GM12878 (cell line): Measurements from ENCODE around the gene RAC2. TPM values are rescaled to one million over a fixed set of nuclear protein-coding genes. Genes with fewer than 3 reads are reported as not detected.

Source experiments
- ETV6 ChIP-seq, 2 experiments: fragments of 450-650 bp in 1 of 2; IDR thresholded peaks in 1 of 2; conservative IDR thresholded peaks in 1 of 2; 2 replicates each; pipeline ENCODE4 v1.6.1; 2014; ENCODE audit warnings: antibody characterized with exemption in 1 of 2, borderline replicate concordance in 1 of 2, low read depth in 1 of 2, mild to moderate bottlenecking in 1 of 2, moderate library complexity in 1 of 2
- polyA plus RNA-seq, 11 experiments: library from polyadenylated mRNA; depleted of rRNA in 4 of 11; unstranded in 6 of 11; stranded (reverse) in 5 of 11; fragments of >200 nt; fragmentation: Nextera tagmentation in 4 of 11; fragmentation: Illumina TruSeq in 1 of 11; extraction: Ambion mirVana in 4 of 11; extraction: Trizol in 1 of 11; gene quantifications; 1 replicate in 1 of 11; 2 replicates in 10 of 11; pipeline versions ENCODE4 v1.2.1 to v1.2.3, GENCODE V29; 2011 to 2016; ENCODE audit warnings: inconsistent platforms in 2 of 11, missing spikeins in 2 of 11, low read depth in 1 of 11
- small RNA-seq: library from RNA; depleted of rRNA; stranded (forward); fragments of <200 nt; gene quantifications from one replicate; pipeline ENCODE3, GENCODE V24; 2014
- total RNA-seq, 4 experiments: library from RNA; depleted of rRNA in 3 of 4; stranded (reverse); fragments of >200 nt in 3 of 4; fragmentation: Illumina TruSeq in 1 of 4; extraction: Trizol in 1 of 4; gene quantifications; 2 replicates each; pipeline versions ENCODE4 v1.2.1 to v1.2.3, GENCODE V29; 2013 to 2021

Gene RAC2
- total and polyA plus RNA-seq, 10 of the 15 experiments (the other 5 are each of a cell fraction or from before 2014, with no cell fraction given), result 102 to 386 (median 304) TPM

DNA sequence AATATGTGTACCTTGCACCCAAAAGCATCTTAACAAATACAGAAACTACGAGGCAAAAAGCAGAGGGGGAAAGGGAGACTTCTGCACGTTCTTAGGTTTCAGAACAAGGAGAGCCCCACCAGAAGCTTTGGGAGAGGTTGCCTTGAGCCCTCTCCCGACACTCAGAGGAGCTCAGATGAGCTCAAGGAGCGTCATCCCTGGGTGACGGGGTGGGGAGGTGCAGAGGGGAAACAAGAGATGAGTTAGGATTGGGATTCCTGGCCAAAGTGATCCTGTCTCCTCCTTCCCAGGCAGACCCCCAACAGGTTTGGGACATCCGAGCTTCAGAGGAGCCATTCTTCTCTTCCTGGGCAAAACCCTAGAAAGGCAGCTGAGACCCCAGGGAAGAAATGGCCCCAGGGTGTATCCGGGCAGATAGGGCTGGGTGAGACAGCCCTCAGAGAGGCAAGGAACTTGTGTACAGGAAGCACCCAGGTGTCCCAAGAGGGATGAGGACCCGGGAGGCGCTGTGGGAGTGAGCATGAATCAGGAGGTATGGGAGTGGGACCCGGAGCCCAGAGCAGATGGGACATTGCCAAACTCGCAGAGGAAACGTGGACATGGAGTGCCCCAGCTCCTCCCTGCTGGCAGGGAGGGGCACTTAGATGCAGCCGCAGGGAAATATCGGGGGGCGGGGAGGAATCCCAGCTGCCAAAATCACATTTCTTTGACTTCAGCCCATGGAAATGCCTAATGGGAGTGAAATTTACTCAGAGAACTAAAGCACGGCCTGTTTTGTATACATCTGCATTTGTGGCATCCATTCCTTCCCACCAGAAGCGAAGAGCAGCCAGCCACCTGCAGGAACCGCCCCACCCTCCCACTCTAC lies 68.4 kb downstream of the RAC2 start (continued):
- TF ChIP-seq ETV6 (conservative IDR thresholded peaks at IDR 0.05 in 1 of 2, IDR thresholded peaks at IDR 0.05 in 1 of 2; ENCODE audit: borderline replicate concordance in 1 of 2, low read depth in 1 of 2), result no peak

Small RNAs within 50 kb of the gene (small RNA-seq; reads per million reads assigned to genes)
- gene Z82188.1, result not detected

Other genes with a start within 250 kb of the RAC2 start
Only the 7 nearest of the 10 such genes appear.
- 10.4 and 11.8 TPM in 2 replicates for gene KCTD17, start 192.5 kb downstream of the RAC2 start, total RNA-seq (2014; rRNA removed)
- gene KCTD17, start 192.5 kb downstream of the RAC2 start, total RNA-seq (2014; rRNA removed; fragmentation: Illumina TruSeq; extraction: Trizol), result 5.2 and 6.4 TPM in 2 replicates
- gene KCTD17, start 192.5 kb downstream of the RAC2 start, total RNA-seq (2021), result 16.8 and 18.4 TPM in 2 replicates
- gene KCTD17, start 192.5 kb downstream of the RAC2 start, polyA plus RNA-seq (2011; rRNA removed), result 7.6 and 13.0 TPM in 2 replicates
- gene KCTD17, start 192.5 kb downstream of the RAC2 start, polyA plus RNA-seq (2014; fragmentation: Illumina TruSeq; extraction: Trizol), result 2.1 and 7.2 TPM in 2 replicates
- under 1 TPM in 1 of 2 experiments, not detected in 1; 0.16 TPM for gene KCTD17, start 192.5 kb downstream of the RAC2 start, polyA plus RNA-seq (2014; fragmentation: Nextera tagmentation; extraction: Ambion mirVana)
- 9.1 and 13.3 TPM in 2 replicates for gene KCTD17, start 192.5 kb downstream of the RAC2 start, polyA plus RNA-seq (2014; rRNA removed)
- gene KCTD17, start 192.5 kb downstream of the RAC2 start, polyA plus RNA-seq (2016; fragmentation: Nextera tagmentation; extraction: Ambion mirVana), result 10 to 100 TPM; 10.1 to 10.9 TPM
- gene TMPRSS6, start 134.6 kb downstream of the RAC2 start, total RNA-seq (2014; rRNA removed), result 0.06 TPM in 1 of 2 replicates, not detected in the other
- not detected in 2 replicates for gene TMPRSS6, start 134.6 kb downstream of the RAC2 start, total RNA-seq (2014; rRNA removed; fragmentation: Illumina TruSeq; extraction: Trizol)
- gene TMPRSS6, start 134.6 kb downstream of the RAC2 start, total RNA-seq (2021), result 0.19 and 0.31 TPM in 2 replicates
- gene TMPRSS6, start 134.6 kb downstream of the RAC2 start, polyA plus RNA-seq (2011; rRNA removed), result 0.55 and 0.69 TPM in 2 replicates
- gene TMPRSS6, start 134.6 kb downstream of the RAC2 start, polyA plus RNA-seq (2014; fragmentation: Illumina TruSeq; extraction: Trizol), result not detected in 2 replicates
- not detected for gene TMPRSS6, start 134.6 kb downstream of the RAC2 start, polyA plus RNA-seq (2014; fragmentation: Nextera tagmentation; extraction: Ambion mirVana)
- gene TMPRSS6, start 134.6 kb downstream of the RAC2 start, polyA plus RNA-seq (2014; rRNA removed), result 0.03 TPM in 1 of 2 replicates, not detected in the other
- under 1 TPM in 1 of 2 experiments, not detected in 1; 0.07 TPM for gene TMPRSS6, start 134.6 kb downstream of the RAC2 start, polyA plus RNA-seq (2016; fragmentation: Nextera tagmentation; extraction: Ambion mirVana)
- gene IL2RB, start 94.4 kb downstream of the RAC2 start, total RNA-seq (2014; rRNA removed), result 12.4 and 14.8 TPM in 2 replicates
- 11.7 and 14.3 TPM in 2 replicates for gene IL2RB, start 94.4 kb downstream of the RAC2 start, total RNA-seq (2014; rRNA removed; fragmentation: Illumina TruSeq; extraction: Trizol)
- 86.8 and 91.9 TPM in 2 replicates for gene IL2RB, start 94.4 kb downstream of the RAC2 start, total RNA-seq (2021)
- gene IL2RB, start 94.4 kb downstream of the RAC2 start, polyA plus RNA-seq (2011; rRNA removed), result 27.7 and 91.9 TPM in 2 replicates
- gene IL2RB, start 94.4 kb downstream of the RAC2 start, polyA plus RNA-seq (2014; fragmentation: Illumina TruSeq; extraction: Trizol), result 24.3 and 56.0 TPM in 2 replicates
- 10 to 100 TPM; 10.2 TPM for gene IL2RB, start 94.4 kb downstream of the RAC2 start, polyA plus RNA-seq (2014; fragmentation: Nextera tagmentation; extraction: Ambion mirVana)
- gene IL2RB, start 94.4 kb downstream of the RAC2 start, polyA plus RNA-seq (2014; rRNA removed), result 46.1 and 56.0 TPM in 2 replicates
- gene IL2RB, start 94.4 kb downstream of the RAC2 start, polyA plus RNA-seq (2016; fragmentation: Nextera tagmentation; extraction: Ambion mirVana), result 100 to 1,000 TPM; 119 to 120 TPM
- 1.1 and 1.3 TPM in 2 replicates for gene C1QTNF6, start 56.0 kb downstream of the RAC2 start, total RNA-seq (2014; rRNA removed)
- 1.6 and 1.7 TPM in 2 replicates for gene C1QTNF6, start 56.0 kb downstream of the RAC2 start, total RNA-seq (2014; rRNA removed; fragmentation: Illumina TruSeq; extraction: Trizol)
- gene C1QTNF6, start 56.0 kb downstream of the RAC2 start, total RNA-seq (2021), result 2.1 and 2.4 TPM in 2 replicates
- gene C1QTNF6, start 56.0 kb downstream of the RAC2 start, polyA plus RNA-seq (2011; rRNA removed), result 3.9 and 4.1 TPM in 2 replicates
- gene C1QTNF6, start 56.0 kb downstream of the RAC2 start, polyA plus RNA-seq (2014; fragmentation: Illumina TruSeq; extraction: Trizol), result 1.1 and 1.5 TPM in 2 replicates
- gene C1QTNF6, start 56.0 kb downstream of the RAC2 start, polyA plus RNA-seq (2014; fragmentation: Nextera tagmentation; extraction: Ambion mirVana), result under 1 TPM; 0.16 to 0.18 TPM
- gene C1QTNF6, start 56.0 kb downstream of the RAC2 start, polyA plus RNA-seq (2014; rRNA removed), result 2.5 and 2.7 TPM in 2 replicates
- 1 to 10 TPM in 1 of 2 experiments, under 1 TPM in 1; 0.99 to 1.1 TPM for gene C1QTNF6, start 56.0 kb downstream of the RAC2 start, polyA plus RNA-seq (2016; fragmentation: Nextera tagmentation; extraction: Ambion mirVana)
- gene SSTR3, start 31.8 kb downstream of the RAC2 start, total RNA-seq (2014; rRNA removed), result 3.6 and 4.5 TPM in 2 replicates
- gene SSTR3, start 31.8 kb downstream of the RAC2 start, total RNA-seq (2014; rRNA removed; fragmentation: Illumina TruSeq; extraction: Trizol), result 2.5 and 2.8 TPM in 2 replicates
- 4.5 TPM in 2 replicates for gene SSTR3, start 31.8 kb downstream of the RAC2 start, total RNA-seq (2021)
- 3.6 and 4.3 TPM in 2 replicates for gene SSTR3, start 31.8 kb downstream of the RAC2 start, polyA plus RNA-seq (2011; rRNA removed)
- 1.6 and 2.3 TPM in 2 replicates for gene SSTR3, start 31.8 kb downstream of the RAC2 start, polyA plus RNA-seq (2014; fragmentation: Illumina TruSeq; extraction: Trizol)
- under 1 TPM; 0.03 to 0.46 TPM for gene SSTR3, start 31.8 kb downstream of the RAC2 start, polyA plus RNA-seq (2014; fragmentation: Nextera tagmentation; extraction: Ambion mirVana)
- gene SSTR3, start 31.8 kb downstream of the RAC2 start, polyA plus RNA-seq (2014; rRNA removed), result 4.0 and 4.3 TPM in 2 replicates
- gene SSTR3, start 31.8 kb downstream of the RAC2 start, polyA plus RNA-seq (2016; fragmentation: Nextera tagmentation; extraction: Ambion mirVana), result 1 to 10 TPM in 1 of 2 experiments, under 1 TPM in 1; 0.74 to 1.2 TPM
- 23.2 TPM in 2 replicates for gene CYTH4, start 38.2 kb upstream of the RAC2 start, total RNA-seq (2014; rRNA removed)
- 17.2 and 18.3 TPM in 2 replicates for gene CYTH4, start 38.2 kb upstream of the RAC2 start, total RNA-seq (2014; rRNA removed; fragmentation: Illumina TruSeq; extraction: Trizol)
- gene CYTH4, start 38.2 kb upstream of the RAC2 start, total RNA-seq (2021), result 25.8 and 26.0 TPM in 2 replicates
- gene CYTH4, start 38.2 kb upstream of the RAC2 start, polyA plus RNA-seq (2011; rRNA removed), result 19.4 and 24.1 TPM in 2 replicates
- 9.1 and 16.6 TPM in 2 replicates for gene CYTH4, start 38.2 kb upstream of the RAC2 start, polyA plus RNA-seq (2014; fragmentation: Illumina TruSeq; extraction: Trizol)
- 1 to 10 TPM; 1.5 to 1.8 TPM for gene CYTH4, start 38.2 kb upstream of the RAC2 start, polyA plus RNA-seq (2014; fragmentation: Nextera tagmentation; extraction: Ambion mirVana)
- 23.6 and 27.3 TPM in 2 replicates for gene CYTH4, start 38.2 kb upstream of the RAC2 start, polyA plus RNA-seq (2014; rRNA removed)
- gene CYTH4, start 38.2 kb upstream of the RAC2 start, polyA plus RNA-seq (2016; fragmentation: Nextera tagmentation; extraction: Ambion mirVana), result 10 to 100 TPM; 12.4 TPM
- not detected in 2 replicates for gene ELFN2, start 183.2 kb upstream of the RAC2 start, total RNA-seq (2014; rRNA removed)
- not detected in 2 replicates for gene ELFN2, start 183.2 kb upstream of the RAC2 start, total RNA-seq (2014; rRNA removed; fragmentation: Illumina TruSeq; extraction: Trizol)
- 0.03 and 0.05 TPM in 2 replicates for gene ELFN2, start 183.2 kb upstream of the RAC2 start, total RNA-seq (2021)
- gene ELFN2, start 183.2 kb upstream of the RAC2 start, polyA plus RNA-seq (2011; rRNA removed), result 0.03 TPM in 1 of 2 replicates, not detected in the other
- not detected in 2 replicates for gene ELFN2, start 183.2 kb upstream of the RAC2 start, polyA plus RNA-seq (2014; fragmentation: Illumina TruSeq; extraction: Trizol)
- not detected for gene ELFN2, start 183.2 kb upstream of the RAC2 start, polyA plus RNA-seq (2014; fragmentation: Nextera tagmentation; extraction: Ambion mirVana)
- not detected in 2 replicates for gene ELFN2, start 183.2 kb upstream of the RAC2 start, polyA plus RNA-seq (2014; rRNA removed)
- gene ELFN2, start 183.2 kb upstream of the RAC2 start, polyA plus RNA-seq (2016; fragmentation: Nextera tagmentation; extraction: Ambion mirVana), result not detected